Activated CD8-positive, alpha-beta memory T cell treated with anti-CD3 and anti-CD28 coated beads for 36 hours (primary cell): Measurements from ENCODE around the gene CDH4. TPM values are rescaled to one million over a fixed set of nuclear protein-coding genes. Genes with fewer than 3 reads are reported as not detected.
"Not testable (repeated sequence)": the region's sequence is repeated elsewhere in the genome, so short reads cannot be mapped to it uniquely, and the experiment has no call there.

ENCODE experiments used
- CTCF ChIA-PET: fragments of 350-600 bp; sonication (Branson Sonifier 250); formaldehyde crosslinking; loops from one replicate; lab custom pipeline; 2021; ENCODE audit warnings: antibody characterized with exemption; lab: Charles Lee
- POLR2A ChIA-PET: fragments of 350-600 bp; sonication (Branson Sonifier 250); formaldehyde crosslinking; loops from one replicate; lab custom pipeline; 2021; ENCODE audit warnings: antibody characterized with exemption; lab: Charles Lee
- total RNA-seq, 2 experiments: library from RNA; stranded (reverse); gene quantifications; one replicate each; pipeline ENCODE4 v1.2.3, GENCODE V29; 2021

The CDH4 gene
- total RNA-seq, 2 experiments from 2014 or later = not detected

GRCh38 chr20:61849822-61850221 lies 597.8 kb downstream of the CDH4 start:
- CTCF ChIA-PET = no interaction called here
- POLR2A ChIA-PET = no interaction called here

- ChIA-PET CTCF (no interaction called here), POLR2A (no interaction called here)
Measured at GRCh38 chr20:61850457-61850856, 598.4 kb downstream of the CDH4 start.

GRCh38 chr20:61850926-61851900 lies 599.2 kb downstream of the CDH4 start:
- ChIA-PET POLR2A (no interaction called here), CTCF (no interaction called here)

GRCh38 chr20:61852268-61853072 lies 600.4 kb downstream of the CDH4 start:
- POLR2A ChIA-PET = no interaction called here
- CTCF ChIA-PET = no interaction called here

GRCh38 chr20:61853073-61854005 lies 601.3 kb downstream of the CDH4 start:
- ChIA-PET POLR2A (no interaction called here), CTCF (no interaction called here)

GRCh38 chr20:61854538-61854937 lies 602.5 kb downstream of the CDH4 start:
- POLR2A ChIA-PET, CTCF ChIA-PET: not testable (repeated sequence)

GRCh38 chr20:61855286-61855685 lies 603.2 kb downstream of the CDH4 start:
- ChIA-PET CTCF (no interaction called here), POLR2A (no interaction called here)

GRCh38 chr20:61856626-61857413 lies 604.8 kb downstream of the CDH4 start:
- CTCF ChIA-PET = no interaction called here
- POLR2A ChIA-PET = no interaction called here

- CTCF ChIA-PET = no interaction called here
- POLR2A ChIA-PET = no interaction called here
Measured at GRCh38 chr20:61857414-61857775, 605.3 kb downstream of the CDH4 start.

GRCh38 chr20:61857884-61858283 lies 605.8 kb downstream of the CDH4 start:
- POLR2A ChIA-PET = no interaction called here
- CTCF ChIA-PET = no interaction called here

- CTCF ChIA-PET = no interaction called here
- POLR2A ChIA-PET = no interaction called here
Measured at GRCh38 chr20:61859767-61860166, 607.7 kb downstream of the CDH4 start.

GRCh38 chr20:61860260-61860987 lies 608.4 kb downstream of the CDH4 start:
- ChIA-PET CTCF (no interaction called here), POLR2A (no interaction called here)

- CTCF ChIA-PET = no interaction called here
- POLR2A ChIA-PET = no interaction called here
Measured at GRCh38 chr20:61861054-61861841, 609.2 kb downstream of the CDH4 start.

GRCh38 chr20:61861858-61862257 lies 609.8 kb downstream of the CDH4 start:
- ChIA-PET CTCF (no interaction called here), POLR2A (no interaction called here)

GRCh38 chr20:61862881-61863280 lies 610.8 kb downstream of the CDH4 start:
- POLR2A ChIA-PET = no interaction called here
- CTCF ChIA-PET = no interaction called here

- CTCF ChIA-PET = no interaction called here
- POLR2A ChIA-PET = no interaction called here
Measured at GRCh38 chr20:61864481-61864880, 612.4 kb downstream of the CDH4 start.

- ChIA-PET CTCF (no interaction called here), POLR2A (no interaction called here)
Measured at GRCh38 chr20:61865353-61865752, 613.3 kb downstream of the CDH4 start.
